Vagina (tissue), 2 donors: Measurements from ENCODE around the gene MS4A2.

Experiments used
- CTCF ChIP-seq, 3 experiments: fragments of 450-650 bp in 2 of 3; fragments of 200-600 bp in 1 of 3; sonication (generic) in 1 of 3; IDR thresholded peaks; one replicate each; pipeline ENCODE4 v1.5.1; 2017 to 2019; ENCODE audit warnings: antibody characterized with exemption in 3 of 3, mild to moderate bottlenecking in 2 of 3, moderate library complexity in 2 of 3
- POLR2A ChIP-seq, 2 donors: fragments of 450-650 bp; IDR thresholded peaks; one replicate each; pipeline ENCODE4 v1.6.1; 2017; ENCODE audit warnings: antibody characterized with exemption in 2 of 2, mild to moderate bottlenecking in 2 of 2, moderate library complexity in 2 of 2

- no peak for TF ChIP-seq POLR2A (IDR thresholded peaks at IDR 0.05)
- TF ChIP-seq CTCF (IDR thresholded peaks at IDR 0.05) = no peak
These were observed 2.6 kb upstream of the MS4A2 start for GRCh38 chr11:60085909-60086308.
